LoVo (cell line): ENCODE measurements around the gene ESRRB.

Experiments used
- DNase-seq: peaks from one replicate; pipeline ENCODE4 v3.0.0-alpha.2; 2016; ENCODE audit warnings: low spot score

Gene ESRRB

GRCh38 chr14:76407449-76408150, 31.7 kb downstream of the ESRRB start:
- no peak for DNase-seq

GRCh38 chr14:76408877-76409276, 32.9 kb downstream of the ESRRB start:
- DNase-seq, result no peak

- no peak for DNase-seq
Observed at GRCh38 chr14:76412501-76412900, 36.6 kb downstream of the ESRRB start.

- no peak for DNase-seq
Observed at GRCh38 chr14:76413106-76413961, 37.4 kb downstream of the ESRRB start.

- DNase-seq, result no peak
Observed at GRCh38 chr14:76413962-76414600, 38.1 kb downstream of the ESRRB start.

GRCh38 chr14:76419399-76419798, 43.5 kb downstream of the ESRRB start:
- DNase-seq, result no peak

- DNase-seq, result no peak
Observed at GRCh38 chr14:76420827-76421226, 44.9 kb downstream of the ESRRB start.

- no peak for DNase-seq
Observed at GRCh38 chr14:76421662-76422061, 45.7 kb downstream of the ESRRB start.

- no peak for DNase-seq
Observed at GRCh38 chr14:76422662-76423061, 46.7 kb downstream of the ESRRB start.

GRCh38 chr14:76423534-76423933, 47.6 kb downstream of the ESRRB start:
- DNase-seq, result no peak

GRCh38 chr14:76424359-76424758, 48.4 kb downstream of the ESRRB start:
- no peak for DNase-seq

- DNase-seq, result no peak
Observed at GRCh38 chr14:76426161-76426696, 50.3 kb downstream of the ESRRB start.

GRCh38 chr14:76428611-76429010, 52.7 kb downstream of the ESRRB start:
- DNase-seq, result no peak

GRCh38 chr14:76430017-76430416, 54.1 kb downstream of the ESRRB start:
- DNase-seq, result no peak

GRCh38 chr14:76430475-76430980, 54.6 kb downstream of the ESRRB start:
- DNase-seq, result no peak

- DNase-seq, result no peak
Observed at GRCh38 chr14:76431538-76431937, 55.6 kb downstream of the ESRRB start.

GRCh38 chr14:76432827-76433752, 57.2 kb downstream of the ESRRB start:
- DNase-seq, result no peak

GRCh38 chr14:76434220-76434619, 58.3 kb downstream of the ESRRB start:
- no peak for DNase-seq

- no peak for DNase-seq
Observed at GRCh38 chr14:76439237-76439775, 63.4 kb downstream of the ESRRB start.

GRCh38 chr14:76446486-76446885, 70.5 kb downstream of the ESRRB start:
- DNase-seq, result no peak

GRCh38 chr14:76446921-76447320, 71.0 kb downstream of the ESRRB start:
- no peak for DNase-seq
